ENCODE data around the gene C6orf89. TPM values are rescaled to one million over a fixed set of nuclear protein-coding genes. Genes with fewer than 3 reads are reported as not detected.

Gene C6orf89
- total and polyA plus RNA-seq, 9 donors = 23.1 to 102 (median 62.2) TPM

DNA sequence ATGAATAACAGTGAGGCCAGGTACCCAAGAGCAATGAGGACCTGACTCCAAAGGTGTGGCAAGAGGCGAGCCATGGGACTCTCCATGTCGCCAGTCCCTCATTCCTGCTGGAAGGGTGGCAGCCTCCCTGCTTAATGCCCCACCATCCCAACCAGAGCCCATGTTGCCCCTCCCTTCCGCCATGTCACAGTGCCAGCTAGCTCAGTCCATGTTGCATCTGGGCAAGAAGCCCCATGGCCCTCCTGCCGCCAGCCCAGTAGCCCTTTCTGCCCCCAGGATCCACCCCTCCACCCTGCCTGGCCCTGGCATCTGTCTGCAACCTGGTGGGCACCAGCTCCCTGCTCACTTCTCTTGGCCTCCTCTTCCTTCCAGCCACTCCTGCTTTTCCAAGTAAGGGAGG is 40.5 kb upstream of the C6orf89 start:
- Histone ChIP-seq H3K27ac (no peak overlapping the region), H3K27me3 (no peaks in the 10 kb centered on the region), H3K4me3 (no peak overlapping the region), H3K36me3 (no peaks in the 10 kb centered on the region), H3K4me1 (ENCODE audit: insufficient read depth) (peaks cover 7% of the 10 kb centered on the region), H3K9me3 (no peaks in the 10 kb centered on the region)
- 74 to 91% (median 87%) methylated on average over 4 of the region's 4 CpGs for WGBS, 3 donors
- DNase-seq = no peak
- no peak for TF ChIP-seq POLR2A (IDR thresholded peaks at IDR 0.05)
- TF ChIP-seq EP300 (IDR thresholded peaks at IDR 0.05) = no peak
- TF ChIP-seq, protein P1, sequence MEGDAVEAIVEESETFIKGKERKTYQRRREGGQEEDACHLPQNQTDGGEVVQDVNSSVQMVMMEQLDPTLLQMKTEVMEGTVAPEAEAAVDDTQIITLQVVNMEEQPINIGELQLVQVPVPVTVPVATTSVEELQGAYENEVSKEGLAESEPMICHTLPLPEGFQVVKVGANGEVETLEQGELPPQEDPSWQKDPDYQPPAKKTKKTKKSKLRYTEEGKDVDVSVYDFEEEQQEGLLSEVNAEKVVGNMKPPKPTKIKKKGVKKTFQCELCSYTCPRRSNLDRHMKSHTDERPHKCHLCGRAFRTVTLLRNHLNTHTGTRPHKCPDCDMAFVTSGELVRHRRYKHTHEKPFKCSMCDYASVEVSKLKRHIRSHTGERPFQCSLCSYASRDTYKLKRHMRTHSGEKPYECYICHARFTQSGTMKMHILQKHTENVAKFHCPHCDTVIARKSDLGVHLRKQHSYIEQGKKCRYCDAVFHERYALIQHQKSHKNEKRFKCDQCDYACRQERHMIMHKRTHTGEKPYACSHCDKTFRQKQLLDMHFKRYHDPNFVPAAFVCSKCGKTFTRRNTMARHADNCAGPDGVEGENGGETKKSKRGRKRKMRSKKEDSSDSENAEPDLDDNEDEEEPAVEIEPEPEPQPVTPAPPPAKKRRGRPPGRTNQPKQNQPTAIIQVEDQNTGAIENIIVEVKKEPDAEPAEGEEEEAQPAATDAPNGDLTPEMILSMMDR (IDR thresholded peaks at IDR 0.05) = no peak
- intact Hi-C loops (cut with DNase I) = loop anchor here in 2 of 4 donors (5.0 to 10.0 kb wide), 4 partner anchors 78 to 230 kb away; no protein-coding TSS in a partner anchor

DNA sequence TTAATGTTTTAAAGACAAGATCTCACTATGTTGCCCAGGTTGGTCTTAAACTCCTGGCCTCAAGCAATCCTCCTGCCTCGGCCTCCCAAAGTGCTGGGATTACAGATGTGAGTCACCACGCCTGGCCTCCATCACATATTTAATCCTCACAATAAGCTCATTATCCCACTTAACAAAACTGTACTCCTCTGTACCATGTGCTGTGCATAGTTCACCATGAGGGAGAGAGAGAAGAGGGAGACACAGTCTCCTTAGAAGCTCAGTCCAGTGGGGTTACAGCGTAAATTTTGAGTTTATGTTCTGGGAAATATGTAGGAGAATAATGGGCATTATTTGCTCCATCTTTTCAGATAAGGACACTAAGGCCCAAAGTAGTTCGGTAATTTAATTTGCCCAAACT is 38.6 kb upstream of the C6orf89 start:
- WGBS, 3 donors = 93 to 98% (median 97%) methylated on average over 4 of the region's 4 CpGs
- DNase-seq = no peak
- Histone ChIP-seq H3K4me3 (no peak overlapping the region), H3K27me3 (no peaks in the 10 kb centered on the region), H3K4me1 (ENCODE audit: insufficient read depth) (no peaks in the 10 kb centered on the region), H3K27ac (no peak overlapping the region), H3K36me3 (no peaks in the 10 kb centered on the region), H3K9me3 (no peaks in the 10 kb centered on the region)
- intact Hi-C loops (cut with DNase I) = loop anchor here in 2 of 4 donors (5.0 to 10.0 kb wide), 4 partner anchors 80 to 232 kb away; no protein-coding TSS in a partner anchor
- no peak for TF ChIP-seq POLR2A (IDR thresholded peaks at IDR 0.05)
- TF ChIP-seq, protein P1 (IDR thresholded peaks at IDR 0.05) = no peak
- no peak for TF ChIP-seq EP300 (IDR thresholded peaks at IDR 0.05)

DNA sequence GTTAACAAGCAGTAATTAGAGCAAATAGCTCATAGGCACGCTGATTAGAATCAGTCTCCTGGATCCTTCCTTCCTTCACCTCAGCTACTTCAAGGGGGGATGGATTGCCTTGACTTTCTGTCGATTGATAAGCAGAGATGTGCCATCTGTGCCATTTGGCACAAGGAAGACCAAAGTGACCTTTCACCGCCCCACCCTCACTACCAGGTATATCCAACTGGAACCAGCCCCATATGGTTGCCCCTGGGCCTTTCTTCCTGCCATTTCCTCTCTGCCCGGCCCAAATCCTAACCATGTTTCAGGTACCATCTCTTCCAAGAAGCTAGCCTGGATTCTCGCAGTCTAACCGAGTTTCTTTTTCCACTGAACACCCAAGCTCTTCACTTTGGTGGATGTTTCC is 37.8 kb upstream of the C6orf89 start:
- H3K9me3 ChIP-seq = no peaks in the 10 kb centered on the region
- 95 to 98% (median 97%) methylated on average over 6 of the region's 6 CpGs for WGBS, 3 donors

DNA sequence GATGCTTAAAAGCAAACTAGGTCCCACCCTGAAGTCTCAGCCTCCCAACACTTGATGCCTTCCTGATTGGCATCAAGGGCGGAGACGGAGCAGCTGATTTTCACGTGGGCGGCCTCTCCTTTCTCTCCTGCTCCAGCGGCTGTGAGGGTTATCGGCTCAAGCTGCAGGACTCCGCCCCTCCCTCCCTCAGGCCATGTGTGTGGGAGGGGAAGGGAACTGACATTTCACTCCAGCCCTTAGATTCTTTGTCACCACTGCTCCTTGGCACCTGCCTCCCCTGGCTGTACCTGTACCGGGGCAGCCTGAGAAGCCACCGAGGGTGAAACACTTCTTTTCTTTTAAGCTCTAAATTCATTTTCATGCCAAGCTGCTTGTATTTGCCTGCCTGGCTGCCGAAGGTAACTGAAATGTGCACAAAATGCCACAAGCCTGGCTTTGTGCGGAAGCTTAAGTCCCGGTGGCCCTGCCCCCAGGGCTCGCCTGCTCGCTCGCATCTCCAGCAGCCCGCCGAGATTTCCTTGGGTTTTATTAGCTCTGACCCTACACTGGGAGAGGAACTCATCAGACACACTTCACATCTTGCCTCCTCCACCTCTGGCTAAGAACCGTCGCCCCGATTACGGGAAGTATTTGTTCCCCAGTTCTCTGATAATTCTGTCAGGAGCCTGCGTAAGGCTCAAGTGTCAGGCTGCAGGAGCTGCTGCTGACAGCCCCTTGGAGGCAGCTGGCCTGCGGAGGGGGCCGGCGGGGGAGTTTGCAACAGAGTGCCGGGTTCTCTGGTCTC is 36.9 kb upstream of the C6orf89 start:
- Histone ChIP-seq H3K9me3 (no peaks in the 10 kb centered on the region), H3K27me3 (no peaks in the 10 kb centered on the region), H3K4me3 (no peak overlapping the region), H3K4me1 (ENCODE audit: insufficient read depth) (no peaks in the 10 kb centered on the region), H3K36me3 (no peaks in the 10 kb centered on the region), H3K27ac (no peak overlapping the region)
- WGBS, 3 donors = 22 to 24% (median 23%) methylated on average over 26 of the region's 26 CpGs
- peak in 2 of 5 donors; percentile 35 to 50 for DNase-seq
- intact Hi-C loops (cut with DNase I) = loop anchor here in 3 of 4 donors (2.0 to 10.0 kb wide), 5 partner anchors 80 to 234 kb away; no protein-coding TSS in a partner anchor
- TF ChIP-seq EP300 (IDR thresholded peaks at IDR 0.05) (no peak), POLR2A (IDR thresholded peaks at IDR 0.05) (no peak)
- TF ChIP-seq, protein P1 (IDR thresholded peaks at IDR 0.05) = no peak

More for the DNA sequence above, 37.8 kb upstream of the C6orf89 start:
- no peak overlapping the region for H3K4me3 ChIP-seq
- TF ChIP-seq, protein P1 (IDR thresholded peaks at IDR 0.05) = no peak
- no peak for TF ChIP-seq POLR2A (IDR thresholded peaks at IDR 0.05)
- no peak for TF ChIP-seq EP300 (IDR thresholded peaks at IDR 0.05)
- DNase-seq = no peak
- no peaks in the 10 kb centered on the region for H3K36me3 ChIP-seq
- intact Hi-C loops (cut with DNase I) = loop anchor here in 3 of 4 donors (2.0 to 10.0 kb wide), 5 partner anchors 79 to 233 kb away; no protein-coding TSS in a partner anchor
- no peaks in the 10 kb centered on the region for H3K27me3 ChIP-seq
- H3K4me1 ChIP-seq (ENCODE audit: insufficient read depth) = no peaks in the 10 kb centered on the region
- H3K27ac ChIP-seq = no peak overlapping the region
